Measurements from ENCODE around the gene NENF.

The NENF gene

GRCh38 chr1:212466437-212466836, 33.7 kb downstream of the NENF start:
- no peak overlapping the region for H3K4me3 ChIP-seq (ENCODE audit: insufficient read depth in 1 of 2, low read depth in 1 of 2, low read length in 2 of 2)
- H2BK5ac ChIP-seq (ENCODE audit: low read depth, low read length, poor library complexity, severe bottlenecking), result no peak overlapping the region
- H4K8ac ChIP-seq (ENCODE audit: low read length), result no peak overlapping the region
- no peaks in the 10 kb centered on the region for H3K36me3 ChIP-seq (ENCODE audit: control insufficient read depth in 1 of 2, insufficient read depth in 2 of 2, low read depth in 1 of 2, low read length in 2 of 2)
- no peak overlapping the region for H2AFZ ChIP-seq (ENCODE audit: low read depth, low read length)
- H2BK12ac ChIP-seq (ENCODE audit: low read length in 2 of 2), result no peak overlapping the region
- no peak overlapping the region for H3K27ac ChIP-seq (ENCODE audit: low read length, poor library complexity, severe bottlenecking)
- no peak overlapping the region for H3K4me2 ChIP-seq (ENCODE audit: low read length, poor library complexity, severe bottlenecking)
- H3K9me3 ChIP-seq (ENCODE audit: control insufficient read depth, low read length), result no peaks in the 10 kb centered on the region
- no peak overlapping the region for H4K91ac ChIP-seq (ENCODE audit: low read length)
- peaks cover 8 to 10% of the 10 kb centered on the region in 2 experiments for H3K27me3 ChIP-seq (ENCODE audit: control insufficient read depth in 1 of 2, insufficient read depth in 1 of 2, low read length in 2 of 2)
- H3K4ac ChIP-seq (ENCODE audit: low read depth in 1 of 2, low read length in 2 of 2), result no peak overlapping the region
- peaks cover 9% of the 10 kb centered on the region for H3K4me1 ChIP-seq (ENCODE audit: control insufficient read depth, insufficient read depth, low read depth, low read length)
- no peak overlapping the region for H2AK5ac ChIP-seq (ENCODE audit: low read length, severe bottlenecking)
- no peak overlapping the region for H3K14ac ChIP-seq (ENCODE audit: low read length in 2 of 2)
- H3K79me1 ChIP-seq (replicated peaks; ENCODE audit: low read length, poor library complexity, severe bottlenecking), result no peaks in the 10 kb centered on the region
- H3K18ac ChIP-seq (ENCODE audit: low read depth in 1 of 2, low read length in 2 of 2), result no peak overlapping the region
- H3K23ac ChIP-seq (ENCODE audit: low read length in 2 of 2), result no peak overlapping the region
- DNase-seq, result no peak
- no peak overlapping the region for H3K9ac ChIP-seq (ENCODE audit: low read length)
- 90% methylated on average over 2 of the region's 2 CpGs for WGBS
- no peak overlapping the region for H2BK15ac ChIP-seq (ENCODE audit: low read depth, poor library complexity, severe bottlenecking)
- no peak overlapping the region for H2BK120ac ChIP-seq (ENCODE audit: low read depth, low read length)

GRCh38 chr1:212466898-212467650, 34.4 kb downstream of the NENF start:
- Histone ChIP-seq H3K27me3 (ENCODE audit: control insufficient read depth in 1 of 2, insufficient read depth in 1 of 2, low read length in 2 of 2) (peaks cover 8 to 10% of the 10 kb centered on the region in 2 experiments), H4K91ac (ENCODE audit: low read length) (no peak overlapping the region), H3K27ac (ENCODE audit: low read length, poor library complexity, severe bottlenecking) (no peak overlapping the region), H2BK5ac (ENCODE audit: low read depth, low read length, poor library complexity, severe bottlenecking) (no peak overlapping the region), H3K4me2 (ENCODE audit: low read length, poor library complexity, severe bottlenecking) (no peak overlapping the region), H3K79me1 (replicated peaks; ENCODE audit: low read length, poor library complexity, severe bottlenecking) (no peaks in the 10 kb centered on the region), H3K9me3 (ENCODE audit: control insufficient read depth, low read length) (no peaks in the 10 kb centered on the region), H2BK12ac (ENCODE audit: low read length in 2 of 2) (no peak overlapping the region), H3K23ac (ENCODE audit: low read length in 2 of 2) (no peak overlapping the region), H3K4me1 (ENCODE audit: control insufficient read depth, insufficient read depth, low read depth, low read length) (peaks cover 9% of the 10 kb centered on the region), H3K4me3 (ENCODE audit: insufficient read depth in 1 of 2, low read depth in 1 of 2, low read length in 2 of 2) (no peak overlapping the region), H2BK120ac (ENCODE audit: low read depth, low read length) (no peak overlapping the region), H3K36me3 (ENCODE audit: control insufficient read depth in 1 of 2, insufficient read depth in 2 of 2, low read depth in 1 of 2, low read length in 2 of 2) (no peaks in the 10 kb centered on the region), H3K9ac (ENCODE audit: low read length) (no peak overlapping the region), H3K14ac (ENCODE audit: low read length in 2 of 2) (no peak overlapping the region), H3K18ac (ENCODE audit: low read depth in 1 of 2, low read length in 2 of 2) (no peak overlapping the region), H2BK15ac (ENCODE audit: low read depth, poor library complexity, severe bottlenecking) (no peak overlapping the region), H4K8ac (ENCODE audit: low read length) (no peak overlapping the region), H2AK5ac (ENCODE audit: low read length, severe bottlenecking) (no peak overlapping the region), H3K4ac (ENCODE audit: low read depth in 1 of 2, low read length in 2 of 2) (no peak overlapping the region), H2AFZ (ENCODE audit: low read depth, low read length) (no peak overlapping the region)
- DNase-seq, result no peak
- WGBS, result 85% methylated on average over 11 of the region's 11 CpGs

GRCh38 chr1:212467843-212468482, 35.2 kb downstream of the NENF start:
- no peak overlapping the region for H3K27ac ChIP-seq (ENCODE audit: low read length, poor library complexity, severe bottlenecking)
- 91% methylated on average over 3 of the region's 6 CpGs for WGBS
- H3K4ac ChIP-seq (ENCODE audit: low read depth in 1 of 2, low read length in 2 of 2), result no peak overlapping the region
- peak; percentile 26 for DNase-seq
- H3K23ac ChIP-seq (ENCODE audit: low read length in 2 of 2), result no peak overlapping the region
- no peak overlapping the region for H3K4me3 ChIP-seq (ENCODE audit: insufficient read depth in 1 of 2, low read depth in 1 of 2, low read length in 2 of 2)
- H2AFZ ChIP-seq (ENCODE audit: low read depth, low read length), result no peak overlapping the region
- no peak overlapping the region for H2BK5ac ChIP-seq (ENCODE audit: low read depth, low read length, poor library complexity, severe bottlenecking)
- peaks cover 7 to 8% of the 10 kb centered on the region in 2 experiments for H3K27me3 ChIP-seq (ENCODE audit: control insufficient read depth in 1 of 2, insufficient read depth in 1 of 2, low read length in 2 of 2)
- H3K9ac ChIP-seq (ENCODE audit: low read length), result no peak overlapping the region
- no peak overlapping the region for H2AK5ac ChIP-seq (ENCODE audit: low read length, severe bottlenecking)
- no peak overlapping the region for H2BK12ac ChIP-seq (ENCODE audit: low read length in 2 of 2)
- H3K4me2 ChIP-seq (ENCODE audit: low read length, poor library complexity, severe bottlenecking), result no peak overlapping the region
- H2BK15ac ChIP-seq (ENCODE audit: low read depth, poor library complexity, severe bottlenecking), result no peak overlapping the region
- H4K91ac ChIP-seq (ENCODE audit: low read length), result no peak overlapping the region
- H4K8ac ChIP-seq (ENCODE audit: low read length), result no peak overlapping the region
- H3K9me3 ChIP-seq (ENCODE audit: control insufficient read depth, low read length), result no peaks in the 10 kb centered on the region
- H3K4me1 ChIP-seq (ENCODE audit: control insufficient read depth, insufficient read depth, low read depth, low read length), result peaks cover 9% of the 10 kb centered on the region
- no peak overlapping the region for H3K14ac ChIP-seq (ENCODE audit: low read length in 2 of 2)
- H3K18ac ChIP-seq (ENCODE audit: low read depth in 1 of 2, low read length in 2 of 2), result no peak overlapping the region
- H2BK120ac ChIP-seq (ENCODE audit: low read depth, low read length), result no peak overlapping the region
- H3K36me3 ChIP-seq (ENCODE audit: control insufficient read depth in 1 of 2, insufficient read depth in 2 of 2, low read depth in 1 of 2, low read length in 2 of 2), result no peaks in the 10 kb centered on the region
- no peaks in the 10 kb centered on the region for H3K79me1 ChIP-seq (replicated peaks; ENCODE audit: low read length, poor library complexity, severe bottlenecking)

GRCh38 chr1:212470059-212470458, 37.3 kb downstream of the NENF start:
- H3K9ac ChIP-seq (ENCODE audit: low read length), result peak overlapping the region; percentile 85
- peak overlapping the region; percentile 57 for H2AFZ ChIP-seq (ENCODE audit: low read depth, low read length)
- no peaks in the 10 kb centered on the region for H3K79me1 ChIP-seq (replicated peaks; ENCODE audit: low read length, poor library complexity, severe bottlenecking)
- peak; percentile 91 for DNase-seq
- no peaks in the 10 kb centered on the region for H3K27me3 ChIP-seq (ENCODE audit: control insufficient read depth in 1 of 2, insufficient read depth in 1 of 2, low read length in 2 of 2)
- H3K27ac ChIP-seq (ENCODE audit: low read length, poor library complexity, severe bottlenecking), result peak overlapping the region; percentile 38
- peak overlapping the region in 1 of 2 experiments; percentile 68 for H3K18ac ChIP-seq (ENCODE audit: low read depth in 1 of 2, low read length in 2 of 2)
- peaks cover 9% of the 10 kb centered on the region for H3K4me1 ChIP-seq (ENCODE audit: control insufficient read depth, insufficient read depth, low read depth, low read length)
- no peaks in the 10 kb centered on the region for H3K36me3 ChIP-seq (ENCODE audit: control insufficient read depth in 1 of 2, insufficient read depth in 2 of 2, low read depth in 1 of 2, low read length in 2 of 2)
- no peak overlapping the region for H2BK15ac ChIP-seq (ENCODE audit: low read depth, poor library complexity, severe bottlenecking)
- no peak overlapping the region for H2BK5ac ChIP-seq (ENCODE audit: low read depth, low read length, poor library complexity, severe bottlenecking)
- no peak overlapping the region for H3K14ac ChIP-seq (ENCODE audit: low read length in 2 of 2)
- no peaks in the 10 kb centered on the region for H3K9me3 ChIP-seq (ENCODE audit: control insufficient read depth, low read length)
- H3K23ac ChIP-seq (ENCODE audit: low read length in 2 of 2), result no peak overlapping the region
- no peak overlapping the region for H3K4me2 ChIP-seq (ENCODE audit: low read length, poor library complexity, severe bottlenecking)
- peak overlapping the region in 1 of 2 experiments; percentile 23 for H2BK12ac ChIP-seq (ENCODE audit: low read length in 2 of 2)
- H3K4me3 ChIP-seq (ENCODE audit: insufficient read depth in 1 of 2, low read depth in 1 of 2, low read length in 2 of 2), result peak overlapping the region in 1 of 2 experiments; percentile 62
- H2BK120ac ChIP-seq (ENCODE audit: low read depth, low read length), result no peak overlapping the region
- H2AK5ac ChIP-seq (ENCODE audit: low read length, severe bottlenecking), result no peak overlapping the region
- 72% methylated on average over 15 of the region's 15 CpGs for WGBS
- no peak overlapping the region for H4K91ac ChIP-seq (ENCODE audit: low read length)
- H3K4ac ChIP-seq (ENCODE audit: low read depth in 1 of 2, low read length in 2 of 2), result no peak overlapping the region
- H4K8ac ChIP-seq (ENCODE audit: low read length), result no peak overlapping the region

Data from mesenchymal stem cell (in vitro differentiated cells and primary cell).